HL-60 (cell line): Measurements from ENCODE around the gene WNT6.
A peak's percentile ranks its signal among the peaks of the same experiment; 100 is the strongest.
"Not testable (repeated sequence)": the region's sequence is repeated elsewhere in the genome, so short reads cannot be mapped to it uniquely, and the experiment has no call there.

Experiments
- DNase-seq, 2 experiments: peaks; one replicate each; pipeline ENCODE4 v3.0.0-alpha.2; 2010 to 2020; ENCODE audit warnings: low read depth in 1 of 2, low spot score in 1 of 2
- H3K27ac ChIP-seq: fragments of 250-450 bp; sonication (Bioruptor Pico); replicated peaks from 2 replicates; pipeline ENCODE4 v1.5.1; 2020; ENCODE audit warnings: mild to moderate bottlenecking, moderate library complexity
- H3K27me3 ChIP-seq: fragments of 250-450 bp; sonication (Bioruptor Pico); 2 replicates; pipeline ENCODE4 v1.5.1; 2021; ENCODE audit warnings: mild to moderate bottlenecking, moderate library complexity; ENCODE audit not compliant: insufficient read depth, poor library complexity, severe bottlenecking
- H3K4me3 ChIP-seq: replicated peaks from 2 replicates; pipeline ENCODE4 v1.5.1; 2011; ENCODE audit warnings: mild to moderate bottlenecking, control low read depth, low read length; ENCODE audit not compliant: insufficient read depth
- CTCF ChIP-seq: IDR thresholded peaks from one replicate; pipeline ENCODE4 v1.5.1; 2011; ENCODE audit warnings: low read length, control low read depth, inconsistent platforms; ENCODE audit not compliant: insufficient read depth
- GABPA ChIP-seq: IDR thresholded peaks from 2 replicates; pipeline ENCODE4 v1.6.1; 2012; ENCODE audit warnings: low read depth
- POLR2AphosphoS5 ChIP-seq: IDR thresholded peaks from 2 replicates; pipeline ENCODE4 v1.6.1; 2012; ENCODE audit warnings: low read depth
- REST ChIP-seq: IDR thresholded peaks from 2 replicates; pipeline ENCODE4 v1.6.1; 2012; ENCODE audit warnings: low read depth; ENCODE audit not compliant: insufficient replicate concordance
- SPI1 ChIP-seq: IDR thresholded peaks from 2 replicates; pipeline ENCODE4 v1.6.1; 2012; ENCODE audit warnings: low read depth, mild to moderate bottlenecking, borderline replicate concordance

WNT6 gene

GRCh38 chr2:218839430-218839829, 20.2 kb upstream of the WNT6 start:
- H3K27me3 ChIP-seq: no peaks in the 10 kb centered on the region
- no peak for TF ChIP-seq REST
- TF ChIP-seq POLR2AphosphoS5: no peak
- TF ChIP-seq CTCF: no peak
- TF ChIP-seq GABPA: no peak
- TF ChIP-seq SPI1: no peak
- DNase-seq: peak; percentile 77 to 88
- peak overlapping the region; percentile 60 for H3K27ac ChIP-seq
- no peak overlapping the region for H3K4me3 ChIP-seq

GRCh38 chr2:218839888-218840287, 19.7 kb upstream of the WNT6 start:
- TF ChIP-seq REST (no peak), POLR2AphosphoS5 (no peak), GABPA (no peak), CTCF (no peak), SPI1 (no peak)
- no peak for DNase-seq
- H3K4me3 ChIP-seq: no peak overlapping the region
- no peaks in the 10 kb centered on the region for H3K27me3 ChIP-seq
- peak overlapping the region; percentile 60 for H3K27ac ChIP-seq

GRCh38 chr2:218844334-218844733, 15.3 kb upstream of the WNT6 start:
- not testable (repeated sequence) for DNase-seq, H3K4me3 ChIP-seq, H3K27me3 ChIP-seq, H3K27ac ChIP-seq

- not testable (repeated sequence) for H3K27ac ChIP-seq, DNase-seq, H3K27me3 ChIP-seq, H3K4me3 ChIP-seq
Observed at GRCh38 chr2:218846963-218847362, 12.6 kb upstream of the WNT6 start.

GRCh38 chr2:218849721-218850120, 9.9 kb upstream of the WNT6 start:
- H3K27ac ChIP-seq: no peak overlapping the region
- H3K27me3 ChIP-seq: peaks cover 5% of the 10 kb centered on the region
- no peak overlapping the region for H3K4me3 ChIP-seq
- no peak for TF ChIP-seq CTCF
- TF ChIP-seq GABPA: no peak
- no peak for TF ChIP-seq POLR2AphosphoS5
- TF ChIP-seq REST: no peak
- TF ChIP-seq SPI1: no peak
- no peak for DNase-seq
